AG04450 (cell line): ENCODE measurements around the gene ALPI. TPM values are rescaled to one million over a fixed set of nuclear protein-coding genes. Genes with fewer than 3 reads are reported as not detected.
"Not testable (repeated sequence)": the region's sequence is repeated elsewhere in the genome, so short reads cannot be mapped to it uniquely, and the experiment has no call there.

Source experiments
- CTCF ChIA-PET: fragments of 300-600, 350-600 bp; formaldehyde crosslinking; extraction: SDS; loops from one replicate; lab custom pipeline; 2022; ENCODE audit warnings: antibody characterized with exemption, inconsistent platforms; lab: Charles Lee
- POLR2A ChIA-PET: fragments of 350-600 bp; formaldehyde crosslinking; extraction: SDS; loops from one replicate; lab custom pipeline; 2021; ENCODE audit warnings: antibody characterized with exemption, inconsistent platforms; lab: Yijun Ruan, JAX
- DNase-seq: peaks from one replicate; pipeline ENCODE4 v3.0.0-alpha.2; 2011; ENCODE audit warnings: low read depth, low spot score
- H3K27ac ChIP-seq: one replicate; pipeline ENCODE4 v1.5.1; 2012; ENCODE audit warnings: low read depth, low read length, control low read depth
- H3K27me3 ChIP-seq: one replicate; pipeline ENCODE4 v1.6.0; 2012; ENCODE audit warnings: low read length; ENCODE audit not compliant: control insufficient read depth, insufficient read depth
- H3K4me3 ChIP-seq: 2 replicates; pipeline ENCODE4 v1.5.1; 2011; ENCODE audit warnings: mild to moderate bottlenecking, low read depth, low read length, control low read depth
- H3K9me3 ChIP-seq: 2 replicates; pipeline ENCODE4 v1.5.1; 2012; ENCODE audit warnings: low read length; ENCODE audit not compliant: control insufficient read depth, insufficient read depth
- polyA plus RNA-seq: library from polyadenylated mRNA; depleted of rRNA; stranded (reverse); fragments of >200 nt; gene quantifications from 2 replicates; pipeline ENCODE4 v1.2.3, GENCODE V29; 2011
- TF ChIP-seq, protein P1 (sequence below): IDR thresholded peaks from 2 replicates; pipeline ENCODE4 v1.5.1; 2011; ENCODE audit warnings: low read depth, low read length, control low read depth, inconsistent platforms

Gene ALPI
- polyA plus RNA-seq, 1 experiment, result not detected

DNA sequence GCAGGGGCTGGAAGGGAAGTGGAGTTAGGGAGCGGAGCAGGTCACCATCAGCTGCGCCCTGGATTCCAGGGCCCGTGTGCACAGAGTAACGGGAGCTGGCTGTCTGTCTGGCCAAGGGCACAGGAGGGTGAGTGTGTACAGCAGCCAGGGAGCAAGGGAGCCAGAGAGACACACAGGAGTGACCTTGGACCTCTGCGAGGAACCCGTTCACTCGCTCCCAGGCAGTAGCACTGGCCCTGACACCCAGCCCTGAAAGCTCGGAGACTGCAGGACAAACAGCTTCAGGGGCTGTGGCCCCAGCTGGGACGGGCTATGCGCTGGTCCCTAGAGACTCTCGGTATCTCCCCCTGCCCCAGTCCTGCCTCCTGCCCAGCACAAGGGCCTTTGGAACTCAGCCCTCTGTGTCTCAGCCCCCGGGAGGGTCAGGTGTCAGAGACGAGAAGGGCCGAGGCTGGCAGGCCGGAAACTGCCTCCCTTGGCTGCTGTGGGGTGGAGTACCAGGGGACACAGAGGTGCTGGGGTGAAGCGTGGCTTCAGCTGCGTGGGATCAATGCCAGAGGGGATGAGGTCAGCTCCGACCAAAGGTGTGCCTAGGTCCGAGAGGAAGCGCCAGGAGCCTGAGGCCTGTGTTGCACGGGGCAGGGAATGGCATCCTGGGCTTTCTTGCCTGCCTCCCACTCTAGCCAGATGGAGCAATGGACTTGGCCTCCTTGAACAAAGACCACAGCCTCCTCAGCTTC is 12.1 kb upstream of the ALPI start:
- CTCF ChIA-PET, result interaction anchor here (0.6 to 0.7 kb wide), 2 partner anchors 78 to 288 kb away, joined by 3 read pairs; no protein-coding TSS in a partner anchor
- H3K9me3 ChIP-seq, H3K27ac ChIP-seq, POLR2A ChIA-PET, H3K4me3 ChIP-seq, DNase-seq, H3K27me3 ChIP-seq: not testable (repeated sequence)

DNA sequence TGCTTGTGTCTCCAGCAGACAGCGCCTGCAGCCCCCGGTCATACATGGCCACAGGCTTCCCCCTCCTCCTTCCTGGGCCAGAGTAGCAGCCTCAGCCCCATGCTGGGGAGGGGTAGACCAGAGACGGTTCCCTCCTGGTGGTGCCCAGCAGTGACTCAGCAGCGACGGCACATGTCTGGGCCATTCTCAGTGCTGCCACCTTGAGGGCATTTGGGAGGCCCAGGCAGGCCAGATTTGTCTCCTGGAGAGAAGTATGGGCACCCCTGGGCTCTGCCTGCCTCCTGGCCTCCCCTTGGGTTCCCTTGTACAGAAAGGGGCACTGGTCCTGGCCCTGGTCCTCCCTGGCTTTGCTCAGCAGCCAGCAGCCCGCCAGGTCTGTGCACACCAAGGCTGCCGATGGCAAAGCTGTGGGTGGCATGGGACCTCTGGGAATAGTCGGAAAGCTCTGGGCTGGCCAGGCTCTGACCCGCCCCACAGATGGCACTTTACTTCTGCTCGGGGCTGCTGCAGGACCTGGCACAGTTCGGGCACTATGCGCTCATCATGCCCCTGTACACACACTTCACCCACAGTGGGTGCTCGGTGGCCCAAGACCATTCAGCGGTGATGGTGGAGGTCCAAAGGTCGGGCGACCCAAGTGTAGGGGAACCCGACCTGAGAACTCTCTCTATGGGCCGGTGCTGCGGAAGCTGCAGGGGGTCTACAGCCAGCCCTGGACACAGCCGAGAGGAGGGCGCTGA is 11.4 kb upstream of the ALPI start:
- peak; percentile 1 for DNase-seq
- Histone ChIP-seq H3K27me3 (peaks cover 1% of the 10 kb centered on the region), H3K9me3 (no peaks in the 10 kb centered on the region), H3K27ac (no peak overlapping the region), H3K4me3 (no peak overlapping the region)
- POLR2A ChIA-PET, result no interaction called here
- TF ChIP-seq, protein P1, sequence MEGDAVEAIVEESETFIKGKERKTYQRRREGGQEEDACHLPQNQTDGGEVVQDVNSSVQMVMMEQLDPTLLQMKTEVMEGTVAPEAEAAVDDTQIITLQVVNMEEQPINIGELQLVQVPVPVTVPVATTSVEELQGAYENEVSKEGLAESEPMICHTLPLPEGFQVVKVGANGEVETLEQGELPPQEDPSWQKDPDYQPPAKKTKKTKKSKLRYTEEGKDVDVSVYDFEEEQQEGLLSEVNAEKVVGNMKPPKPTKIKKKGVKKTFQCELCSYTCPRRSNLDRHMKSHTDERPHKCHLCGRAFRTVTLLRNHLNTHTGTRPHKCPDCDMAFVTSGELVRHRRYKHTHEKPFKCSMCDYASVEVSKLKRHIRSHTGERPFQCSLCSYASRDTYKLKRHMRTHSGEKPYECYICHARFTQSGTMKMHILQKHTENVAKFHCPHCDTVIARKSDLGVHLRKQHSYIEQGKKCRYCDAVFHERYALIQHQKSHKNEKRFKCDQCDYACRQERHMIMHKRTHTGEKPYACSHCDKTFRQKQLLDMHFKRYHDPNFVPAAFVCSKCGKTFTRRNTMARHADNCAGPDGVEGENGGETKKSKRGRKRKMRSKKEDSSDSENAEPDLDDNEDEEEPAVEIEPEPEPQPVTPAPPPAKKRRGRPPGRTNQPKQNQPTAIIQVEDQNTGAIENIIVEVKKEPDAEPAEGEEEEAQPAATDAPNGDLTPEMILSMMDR, result peak; percentile 65
- CTCF ChIA-PET, result interaction anchor here (0.6 to 0.7 kb wide), 4 partner anchors 71 to 287 kb away, joined by 3 to 4 read pairs (median 3); no protein-coding TSS in a partner anchor

DNA sequence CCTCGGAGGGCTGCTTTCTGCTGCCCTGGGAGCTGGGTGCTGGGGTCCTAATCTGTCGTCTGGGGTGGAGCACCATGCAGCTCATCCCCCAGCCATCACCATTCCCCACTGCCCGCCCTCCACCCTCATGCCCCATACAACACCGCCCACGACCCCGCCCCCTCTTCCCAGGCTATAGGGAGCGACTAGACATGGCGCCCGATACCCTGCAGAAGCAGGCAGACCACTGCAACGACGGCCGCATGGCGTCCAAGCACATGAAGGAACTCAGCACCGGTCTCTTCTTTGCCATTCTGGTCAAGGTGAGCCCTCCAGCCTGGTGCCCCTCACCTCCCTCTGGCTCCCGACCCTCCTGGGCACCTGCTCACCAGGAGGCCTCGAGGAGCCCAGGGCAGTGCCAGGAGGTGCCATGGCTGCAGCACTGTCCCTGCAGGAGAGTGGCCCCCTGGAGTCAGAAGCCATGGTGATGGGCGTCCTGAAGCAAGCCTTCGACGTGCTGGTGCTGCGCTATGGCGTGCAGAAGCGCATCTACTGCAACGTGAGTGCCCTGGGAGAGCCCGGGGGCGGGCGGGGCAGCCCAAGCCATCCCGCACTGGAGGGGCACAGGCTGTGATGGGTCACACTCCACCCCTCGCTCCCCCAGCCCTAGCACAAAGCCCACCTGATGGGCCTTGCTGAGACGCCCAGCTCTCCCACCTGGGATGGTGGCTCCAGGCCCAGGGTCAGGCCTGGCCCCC is 10.6 kb upstream of the ALPI start:
- CTCF ChIA-PET, result interaction anchor here (0.7 kb wide), 2 partner anchors 71 to 79 kb away, joined by 3 to 4 read pairs; no protein-coding TSS in a partner anchor
- H3K9me3 ChIP-seq, H3K4me3 ChIP-seq, DNase-seq, POLR2A ChIA-PET, H3K27me3 ChIP-seq, H3K27ac ChIP-seq: not testable (repeated sequence)

DNA sequence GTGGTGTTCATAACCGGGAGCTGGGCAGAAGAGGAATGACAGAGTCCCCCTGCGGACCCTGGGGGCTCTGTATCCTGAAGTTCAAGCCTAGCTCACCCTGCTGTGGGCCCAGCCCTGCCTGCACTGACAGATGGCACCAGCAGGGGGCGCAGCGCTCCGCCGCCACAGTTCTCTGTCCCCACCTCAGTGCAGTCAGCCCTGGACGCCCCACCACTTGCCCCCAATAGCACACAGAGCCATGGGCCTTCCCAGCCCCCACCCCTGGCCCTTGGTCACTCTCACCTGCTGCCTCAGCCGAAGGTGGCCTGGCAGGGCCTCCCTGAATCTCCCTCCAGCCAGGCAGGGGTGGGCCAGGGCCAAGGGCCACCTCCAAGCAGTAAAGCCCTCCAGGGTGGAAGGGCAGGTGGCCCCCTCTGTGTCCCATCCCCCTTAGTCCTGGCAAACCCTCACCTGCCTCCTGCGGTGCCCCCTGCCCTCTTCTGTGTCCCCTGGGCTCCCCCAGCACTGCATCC is 9.6 kb upstream of the ALPI start:
- POLR2A ChIA-PET, DNase-seq: not testable (repeated sequence)
- CTCF ChIA-PET, result interaction anchor here (1.0 to 2.3 kb wide), 4 partner anchors 9 to 74 kb away, joined by 3 to 12 read pairs (median 4); partner anchors contain the start of gene PRSS56

DNA sequence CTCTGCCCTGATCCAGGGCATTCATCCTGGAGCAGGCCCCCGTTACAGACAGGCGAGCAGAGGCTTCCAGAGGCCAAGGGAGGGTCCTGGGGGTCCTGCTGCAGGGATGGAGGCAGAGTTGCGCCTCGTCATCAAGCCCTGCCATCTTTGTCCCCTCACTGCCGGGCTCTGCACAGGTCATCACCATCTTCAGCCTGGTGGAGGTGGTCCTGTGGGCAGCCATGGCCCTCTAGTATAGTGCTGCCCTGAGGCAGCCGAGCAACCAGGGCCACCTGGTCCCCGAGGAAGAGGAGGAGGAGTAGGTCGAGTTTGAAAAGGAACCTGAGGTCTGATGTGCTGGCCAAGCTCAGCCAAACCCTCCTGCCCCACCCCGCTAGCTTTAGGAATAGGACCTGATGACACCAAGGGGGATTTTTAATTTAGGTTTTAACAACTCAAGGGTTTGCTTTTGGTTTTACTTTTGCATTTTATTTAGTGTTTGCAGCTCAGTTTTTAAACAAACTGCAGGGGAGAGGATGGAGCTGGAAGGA is 8.8 kb upstream of the ALPI start:
- CTCF ChIA-PET, result interaction anchor here (1.0 to 2.3 kb wide), 6 partner anchors 8 to 546 kb away, joined by 3 to 12 read pairs (median 4); partner anchors contain the start of gene PRSS56
- TF ChIP-seq, protein P1, result no peak

More for the DNA sequence above, 9.6 kb upstream of the ALPI start:
- H3K27ac ChIP-seq, H3K4me3 ChIP-seq, H3K27me3 ChIP-seq, H3K9me3 ChIP-seq: not testable (repeated sequence)
- TF ChIP-seq, protein P1, result peak; percentile 20; the same call in 1 of the 2 replicates

More for the DNA sequence above, 8.8 kb upstream of the ALPI start:
- POLR2A ChIA-PET, result no interaction called here
- Histone ChIP-seq H3K9me3 (no peaks in the 10 kb centered on the region), H3K27ac (no peak overlapping the region), H3K27me3 (peaks cover 9% of the 10 kb centered on the region), H3K4me3 (no peak overlapping the region)
- DNase-seq, result no peak
